Stimulated activated CD4-positive, alpha-beta T cell treated with anti-CD3 and anti-CD28 coated beads, Interleukin-2, amount 100 ng/mL, for 24 hours (primary cell): ENCODE measurements around the gene AP1B1.

ENCODE experiments used
- DNase-seq, 2 donors: peaks; one replicate each; pipeline ENCODE4 v3.0.0-alpha.2; 2020

AP1B1 gene

DNA sequence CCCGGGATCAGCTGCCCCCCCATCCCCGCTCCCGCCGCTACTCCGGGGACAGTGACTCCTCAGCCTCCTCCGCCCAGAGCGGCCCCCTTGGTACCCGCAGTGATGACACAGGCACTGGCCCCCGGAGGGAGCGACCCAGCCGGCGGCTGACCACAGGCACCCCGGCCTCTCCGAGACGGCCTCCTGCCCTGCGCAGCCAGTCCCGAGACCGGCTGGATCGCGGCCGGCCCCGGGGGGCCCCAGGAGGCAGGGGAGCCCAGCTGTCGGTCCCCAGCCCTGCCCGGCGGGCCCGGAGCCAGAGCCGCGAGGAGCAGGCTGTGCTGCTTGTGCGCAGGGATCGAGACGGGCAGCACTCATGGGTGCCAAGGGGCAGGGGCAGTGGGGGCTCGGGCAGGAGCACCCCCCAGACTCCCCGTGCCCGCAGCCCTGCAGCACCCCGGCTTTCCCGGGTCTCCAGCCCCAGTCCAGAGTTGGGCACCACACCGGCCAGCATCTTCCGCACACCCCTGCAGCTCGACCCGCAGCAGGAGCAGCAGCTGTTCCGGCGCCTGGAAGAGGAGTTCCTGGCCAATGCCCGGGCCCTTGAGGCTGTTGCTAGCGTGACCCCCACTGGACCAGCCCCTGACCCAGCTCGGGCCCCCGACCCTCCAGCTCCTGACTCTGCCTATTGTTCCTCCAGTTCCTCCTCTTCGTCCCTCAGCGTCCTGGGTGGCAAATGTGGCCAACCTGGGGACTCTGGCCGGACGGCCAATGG, 76.7 kb downstream of the AP1B1 start:
- DNase-seq = no peak

DNA sequence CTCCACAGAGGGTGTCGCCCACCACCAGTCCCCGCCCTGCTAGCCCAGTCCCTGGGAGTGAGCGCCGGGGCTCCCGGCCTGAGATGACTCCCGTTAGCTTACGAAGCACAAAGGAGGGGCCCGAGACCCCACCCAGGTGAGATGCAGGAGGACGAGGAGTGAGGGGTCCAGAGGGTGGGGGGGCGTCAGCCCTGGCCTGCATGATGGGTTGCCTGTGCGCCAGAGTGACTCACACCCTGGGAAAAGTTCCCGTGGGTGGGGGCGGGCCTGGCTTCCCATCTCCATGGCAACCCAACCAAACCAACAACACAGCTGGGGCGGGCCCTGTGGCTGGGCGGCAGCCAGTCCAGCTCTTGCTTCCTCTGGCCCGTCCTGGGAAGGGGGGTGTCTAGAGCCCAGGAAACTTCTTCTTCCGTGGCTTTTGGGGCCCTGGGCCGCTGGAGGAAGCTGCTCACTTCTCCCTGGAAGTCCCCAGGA, 77.5 kb downstream of the AP1B1 start:
- DNase-seq = peak; percentile 72 to 76

DNA sequence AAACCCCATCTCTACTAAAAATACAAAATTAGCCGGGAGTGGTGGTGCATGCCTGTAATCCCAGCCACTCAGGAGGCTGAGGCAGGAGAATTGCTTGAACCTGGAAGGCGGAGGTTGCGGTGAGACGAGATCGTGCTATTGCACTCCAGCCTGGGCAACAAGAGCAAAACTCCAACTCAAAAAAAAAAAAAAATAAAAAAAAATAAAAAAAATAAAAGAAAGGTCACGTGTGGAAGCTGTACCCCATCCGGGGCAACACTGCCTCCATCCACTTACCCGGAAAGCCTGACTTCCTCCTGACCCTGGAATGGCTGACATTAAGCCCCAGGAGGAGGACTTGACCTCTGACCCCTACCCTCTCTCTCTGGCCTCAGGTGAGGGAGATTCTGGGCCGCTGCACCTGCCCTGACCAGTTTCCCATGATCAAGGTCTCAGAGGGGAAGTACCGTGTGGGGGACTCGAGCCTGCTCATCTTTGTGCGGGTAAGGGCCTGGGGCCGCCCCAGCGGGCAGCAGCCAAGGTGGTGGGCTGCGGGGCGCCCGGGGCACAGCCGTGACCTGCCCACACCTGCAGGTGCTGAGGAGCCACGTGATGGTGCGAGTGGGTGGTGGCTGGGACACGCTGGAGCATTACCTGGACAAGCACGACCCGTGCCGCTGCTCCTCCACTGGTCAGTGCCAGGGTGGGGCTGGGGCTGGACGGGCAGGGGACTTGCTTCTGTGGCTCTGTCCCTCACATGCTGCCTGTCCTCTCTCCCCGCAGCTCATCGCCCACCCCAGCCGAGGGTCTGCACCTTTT, 78.1 kb downstream of the AP1B1 start:
- no peak for DNase-seq

DNA sequence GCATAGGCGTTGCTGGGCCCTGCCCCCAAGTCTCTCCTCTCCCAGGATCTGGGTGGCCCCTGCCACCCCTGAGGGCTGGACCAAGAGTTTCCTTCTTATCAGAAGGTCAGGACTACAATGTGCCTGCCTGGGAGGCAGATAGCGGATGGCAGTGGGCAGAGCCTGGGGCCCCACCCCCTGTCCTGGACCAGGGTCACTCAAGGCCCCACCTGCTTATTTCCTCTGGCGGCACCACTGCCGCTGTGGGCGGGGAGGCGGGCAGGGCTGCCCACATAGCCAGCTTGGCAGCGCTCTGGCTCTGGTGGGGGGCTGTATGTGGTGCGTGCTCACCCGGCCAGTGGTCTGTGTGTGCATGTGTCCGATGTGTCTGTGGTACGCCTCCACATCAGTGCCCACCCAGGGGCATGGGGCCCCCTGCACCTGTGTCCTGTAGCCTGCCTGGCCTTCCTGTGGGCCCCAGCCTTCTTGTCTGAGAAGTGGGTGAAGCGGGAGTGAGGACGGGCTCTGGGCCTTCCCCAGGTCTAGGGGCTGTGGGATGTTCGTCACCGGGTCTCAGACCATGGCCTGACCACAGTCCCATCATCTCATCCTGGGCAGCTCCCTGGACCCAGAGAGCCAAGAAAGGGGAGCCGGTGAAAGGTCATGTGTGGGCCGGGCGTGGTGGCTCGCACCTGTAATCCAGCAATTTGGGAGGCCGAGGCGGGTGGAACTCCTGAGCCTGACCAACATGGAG, 78.9 kb downstream of the AP1B1 start:
- DNase-seq = no peak

DNA sequence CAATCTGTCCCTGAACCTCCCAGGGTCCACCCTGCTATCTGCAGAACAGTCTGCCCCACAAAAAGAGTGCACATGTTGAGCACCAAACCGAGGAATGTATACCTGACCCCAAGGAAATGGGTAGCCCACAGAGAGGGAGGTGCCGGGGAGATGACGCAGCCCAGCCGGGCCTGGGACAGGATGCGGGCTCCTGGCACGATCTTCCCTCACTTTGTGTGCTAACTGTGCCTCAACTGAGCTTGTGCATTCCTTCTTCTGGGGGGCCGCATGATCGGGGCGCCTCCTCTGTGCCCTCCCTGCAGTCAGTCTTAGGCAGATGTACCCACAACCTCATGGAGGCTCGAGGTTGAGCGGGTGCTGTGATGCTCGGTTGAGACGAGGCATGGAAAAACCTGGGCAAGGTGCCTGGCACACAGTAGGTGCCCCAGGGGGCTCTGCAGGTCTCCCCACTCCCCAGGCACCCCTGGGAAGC, 79.5 kb downstream of the AP1B1 start:
- DNase-seq = peak in 1 of 2 donors; percentile 38

DNA sequence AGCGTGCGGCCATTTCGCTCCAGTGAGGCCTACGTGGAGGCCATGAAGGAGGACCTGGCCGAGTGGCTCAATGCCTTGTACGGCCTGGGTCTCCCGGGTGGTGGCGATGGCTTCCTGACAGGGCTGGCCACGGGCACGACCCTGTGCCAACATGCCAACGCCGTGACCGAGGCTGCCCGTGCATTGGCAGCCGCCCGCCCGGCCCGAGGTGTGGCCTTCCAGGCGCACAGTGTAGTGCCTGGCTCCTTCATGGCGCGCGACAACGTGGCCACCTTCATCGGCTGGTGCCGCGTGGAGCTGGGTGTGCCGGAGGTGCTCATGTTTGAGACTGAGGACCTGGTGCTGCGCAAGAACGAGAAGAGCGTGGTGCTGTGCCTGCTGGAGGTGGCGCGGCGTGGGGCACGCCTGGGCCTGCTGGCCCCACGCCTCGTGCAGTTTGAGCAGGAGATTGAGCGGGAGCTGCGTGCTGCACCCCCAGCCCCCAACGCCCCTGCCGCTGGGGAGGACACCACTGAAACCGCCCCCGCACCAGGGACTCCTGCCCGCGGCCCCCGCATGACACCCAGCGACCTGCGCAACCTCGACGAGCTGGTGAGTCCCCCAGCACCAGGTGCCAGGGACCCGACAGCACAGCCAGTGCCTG, 80.1 kb downstream of the AP1B1 start:
- no peak for DNase-seq

DNA sequence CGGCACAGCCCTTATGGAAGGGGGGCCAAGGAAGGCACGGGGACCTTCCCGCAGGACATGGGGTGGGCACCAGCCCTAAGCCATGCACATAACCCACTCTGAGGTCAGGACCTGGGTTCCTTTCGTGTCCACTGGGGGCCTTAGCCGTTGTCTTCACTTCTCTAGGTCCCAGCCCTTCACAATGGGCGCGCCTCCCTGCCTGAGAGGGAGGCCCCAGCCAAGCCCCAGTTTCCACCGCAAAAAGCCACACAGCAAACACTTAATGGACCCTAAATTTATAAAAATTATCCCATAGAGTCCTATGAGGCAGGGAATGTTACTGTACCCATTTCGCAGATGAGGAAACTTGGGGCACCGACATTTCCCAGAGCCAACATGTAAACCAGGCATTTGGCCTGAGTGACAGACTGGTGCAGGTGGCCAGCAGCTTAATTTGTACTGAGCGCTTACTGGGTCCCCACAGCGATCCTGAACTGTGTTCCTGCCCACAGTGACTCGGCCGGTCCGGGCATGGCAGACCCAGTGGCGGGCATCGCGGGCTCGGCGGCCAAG, 80.7 kb downstream of the AP1B1 start:
- no peak for DNase-seq

DNA sequence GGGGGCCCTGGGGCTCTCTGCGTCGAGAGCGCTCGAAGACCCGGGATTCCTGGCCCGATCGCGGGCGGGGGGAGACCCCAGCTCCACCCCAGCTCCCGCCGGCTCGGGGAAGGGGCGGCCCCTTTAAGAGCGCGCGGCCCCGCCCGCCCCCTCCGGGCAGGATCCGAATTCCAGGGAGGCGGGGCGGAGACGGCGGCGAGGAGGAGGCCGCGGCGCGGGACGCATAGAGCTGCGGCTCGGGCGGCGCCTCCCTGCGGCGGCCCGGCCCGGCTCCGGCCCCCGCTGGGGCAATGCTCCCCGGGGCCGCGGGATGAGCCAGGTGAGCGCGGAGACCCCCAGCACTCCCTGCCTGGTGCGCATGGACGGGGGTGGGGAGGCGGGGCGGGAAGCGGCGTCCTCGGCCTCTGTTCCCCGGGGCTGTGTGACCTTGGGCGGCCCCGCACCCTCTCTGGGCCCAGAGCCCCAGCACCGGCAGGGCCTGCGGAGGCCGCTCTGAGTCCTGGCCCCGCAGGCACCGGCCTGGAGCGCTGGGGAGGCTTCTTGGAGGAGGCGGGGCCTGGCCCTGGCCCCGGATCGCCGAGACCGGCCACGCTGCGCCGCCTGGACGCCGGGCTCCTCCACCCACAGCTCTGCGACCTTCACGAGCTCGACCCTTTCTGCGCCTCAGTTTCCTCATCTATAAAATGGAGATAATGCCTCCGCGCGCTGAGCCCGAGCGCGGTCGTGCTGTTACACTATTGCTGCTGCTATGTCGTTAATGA, 81.4 kb downstream of the AP1B1 start:
- peak; percentile 44 to 62 for DNase-seq

DNA sequence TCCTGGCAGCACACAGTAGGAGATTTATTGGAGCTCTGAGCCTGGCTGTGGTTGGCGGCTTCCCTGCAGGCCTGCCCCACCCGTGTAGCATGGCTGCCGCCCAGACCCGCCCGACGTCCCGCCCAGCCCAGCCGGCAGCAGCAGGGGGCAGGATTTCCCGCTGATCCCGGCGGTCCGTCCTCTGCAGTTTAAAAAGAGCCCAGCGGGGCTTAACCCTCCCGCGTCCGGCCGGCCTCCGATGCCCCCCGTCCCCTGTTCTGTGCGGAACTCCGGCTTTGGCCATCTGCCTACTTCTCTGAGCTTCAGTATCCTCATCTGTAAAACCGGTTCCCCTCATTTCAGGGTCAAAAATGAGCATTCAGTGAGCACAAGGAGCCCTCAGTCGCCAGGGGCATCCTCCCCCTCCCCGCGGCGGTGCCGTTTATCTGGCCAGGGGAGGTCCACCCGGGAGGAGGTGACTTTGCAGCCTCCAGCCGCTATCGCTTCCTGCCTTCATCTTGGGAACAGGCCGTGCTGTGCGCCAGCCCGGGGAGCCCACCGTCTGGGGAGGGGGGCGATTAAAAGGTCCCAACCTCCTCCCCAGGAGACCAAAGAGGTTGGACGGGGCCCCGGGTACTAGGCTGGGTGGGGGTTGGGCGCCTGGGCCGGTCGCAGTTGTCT, 82.1 kb downstream of the AP1B1 start, which contains the start of gene GAS2L1:
GAS2L1 (plus strand) TSS at position 476 of the 660 bp plus-strand sequence. CDS start 1,456 bp downstream, outside the sequence.
- DNase-seq = peak; percentile 44 to 65

DNA sequence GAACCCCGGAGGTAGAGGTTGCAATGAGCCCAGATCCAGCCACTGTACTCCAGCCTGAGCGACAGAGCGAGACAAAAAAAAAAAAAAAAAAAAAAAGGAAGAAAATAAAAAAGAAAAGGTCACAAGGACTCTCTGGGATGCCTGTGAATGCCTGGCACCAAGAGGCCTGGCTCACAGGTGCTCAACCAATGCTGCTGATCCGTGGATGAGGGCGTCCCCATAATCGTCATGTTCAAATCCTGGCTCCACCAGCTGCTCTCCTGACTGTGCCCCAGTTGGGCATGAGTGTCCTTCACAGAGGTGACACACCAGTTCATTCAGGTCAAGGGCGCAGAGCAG, 82.6 kb downstream of the AP1B1 start:
- DNase-seq = no peak

DNA sequence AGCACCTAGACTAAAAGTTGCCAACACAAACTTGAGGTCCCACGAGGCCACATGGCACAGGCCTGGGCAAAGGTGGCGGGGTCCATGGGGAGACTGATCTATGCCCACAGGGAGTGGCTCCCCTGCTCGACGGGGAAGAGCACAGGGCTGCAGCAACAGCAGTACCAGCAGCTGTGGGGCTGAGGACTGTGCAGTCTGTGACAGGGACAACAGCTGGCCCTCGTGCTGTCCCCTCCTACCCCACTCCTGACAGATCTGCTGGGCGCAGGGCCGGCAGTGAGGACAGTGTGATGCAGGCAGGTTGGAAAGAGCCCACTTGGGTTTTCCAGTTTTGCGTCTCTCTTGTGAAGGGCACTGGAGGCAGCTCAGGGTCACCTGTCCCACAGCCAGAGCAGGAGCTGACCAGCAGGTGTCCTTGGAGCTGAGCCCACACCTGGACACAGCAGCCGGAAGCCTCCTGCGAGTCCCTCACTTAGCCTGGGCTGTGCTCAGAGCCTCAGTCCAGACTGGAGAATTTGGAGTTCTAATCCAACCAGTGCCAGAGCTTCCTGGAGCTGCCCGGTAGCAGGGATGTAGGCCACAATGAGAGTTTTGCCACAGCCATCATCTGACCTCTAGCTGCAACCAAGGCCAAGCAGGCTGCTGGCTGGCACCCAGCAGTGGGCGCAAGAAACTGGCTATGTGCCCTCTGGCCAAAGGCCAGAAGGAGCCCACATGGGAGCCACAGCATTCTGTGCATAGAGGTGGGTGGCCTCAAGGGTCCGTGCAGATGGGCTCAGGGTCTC, 85.5 kb downstream of the AP1B1 start:
- no peak for DNase-seq

DNA sequence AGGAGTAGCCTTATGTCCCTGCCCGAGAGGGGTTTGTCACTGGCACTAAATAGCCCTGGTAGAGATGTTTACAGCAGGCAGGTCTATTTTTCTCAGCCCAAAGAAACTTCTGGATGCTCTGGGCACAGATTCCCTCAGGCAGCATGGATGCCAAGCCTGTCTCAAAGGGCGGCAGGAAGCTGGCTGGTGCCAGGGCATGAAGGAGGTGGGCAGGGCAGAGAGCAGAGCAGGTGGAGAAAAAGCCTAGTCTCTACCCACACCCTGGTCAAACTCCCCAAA, 86.0 kb downstream of the AP1B1 start:
- DNase-seq = no peak

DNA sequence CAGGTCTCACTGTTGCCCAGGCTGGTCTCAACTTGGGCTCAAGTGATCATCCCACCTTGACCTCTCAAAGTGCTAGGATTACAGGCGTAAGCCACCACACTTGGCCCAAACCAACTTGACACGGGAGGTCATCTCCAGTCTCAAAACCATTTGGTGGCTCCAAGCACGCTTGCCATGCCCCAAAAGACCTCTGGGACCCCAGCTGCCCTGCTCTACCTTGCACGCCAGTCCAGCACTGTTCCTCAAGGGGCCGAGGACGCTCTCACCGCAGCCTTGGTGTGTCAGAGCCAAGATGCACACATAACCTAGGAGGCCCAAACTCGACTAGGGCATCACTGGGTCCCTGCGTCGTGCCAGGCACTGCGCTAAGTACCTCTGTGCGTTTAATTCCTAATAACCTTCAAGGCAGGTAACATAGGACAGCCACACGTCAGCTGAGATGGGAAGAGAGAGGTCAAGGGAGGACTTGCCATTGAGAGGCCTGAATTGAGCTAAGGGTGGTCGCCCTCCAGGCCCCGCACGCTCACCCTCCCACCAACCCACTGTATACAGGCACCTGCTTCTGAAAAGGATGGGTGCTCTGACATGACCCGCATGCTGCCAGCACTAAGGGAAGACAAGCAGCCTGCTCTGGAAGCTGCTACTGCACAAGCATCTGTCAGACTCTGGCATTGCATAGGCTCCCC, 86.5 kb downstream of the AP1B1 start:
- DNase-seq = no peak

DNA sequence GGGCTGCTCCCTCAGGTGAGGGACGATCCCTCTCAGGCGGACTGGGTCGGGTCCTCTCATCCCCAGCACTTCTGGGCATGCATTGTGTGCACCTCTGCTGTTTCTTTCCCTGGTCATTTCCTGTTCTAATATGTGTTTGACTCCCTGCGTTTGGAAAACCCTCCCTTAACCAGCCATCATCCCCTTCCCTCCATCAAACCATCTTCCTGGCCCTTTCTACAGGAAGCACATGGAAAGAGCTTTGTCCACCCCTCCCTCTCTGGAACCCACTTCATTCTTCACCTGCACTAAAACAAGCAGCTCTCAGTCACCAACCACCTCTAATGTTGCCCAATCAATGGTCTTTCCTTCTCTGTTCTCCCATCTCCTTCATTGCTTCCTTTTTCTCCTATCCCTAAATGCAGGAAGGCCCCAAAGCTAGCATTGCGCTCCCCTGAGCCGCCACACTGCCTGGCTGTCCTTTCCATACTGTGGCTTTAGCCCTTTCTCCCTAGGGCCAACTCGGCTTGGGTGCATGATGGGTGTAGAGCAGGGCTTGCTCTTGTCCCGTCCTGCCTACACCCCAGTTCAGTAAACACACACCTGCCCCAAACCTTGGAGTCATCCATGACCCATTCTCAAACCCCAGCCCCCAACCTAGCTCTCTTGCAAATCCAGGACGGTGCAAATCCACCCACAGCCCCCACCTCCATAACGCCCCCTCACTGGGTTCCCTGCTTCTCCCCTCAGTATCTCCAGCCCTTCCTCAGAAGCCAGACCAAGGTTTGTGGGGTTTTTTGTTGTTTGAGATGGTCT, 87.4 kb downstream of the AP1B1 start:
- no peak for DNase-seq

DNA sequence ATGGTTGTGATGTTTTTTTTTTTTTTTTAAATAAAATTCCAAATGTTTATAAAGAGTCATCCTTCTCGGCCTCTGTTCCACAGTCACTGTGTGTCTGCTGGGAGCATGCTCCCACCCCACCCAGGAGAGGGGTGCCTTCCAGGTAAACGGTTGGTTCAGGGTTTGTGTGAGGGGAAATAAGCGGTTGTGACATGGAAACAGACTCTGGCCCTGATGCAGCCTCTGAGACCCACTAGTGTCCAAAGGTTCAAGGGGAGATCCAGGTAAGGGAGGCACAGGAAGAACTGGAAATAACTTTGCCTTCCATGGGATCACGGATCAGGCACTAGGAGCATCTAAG, 87.9 kb downstream of the AP1B1 start:
- no peak for DNase-seq

DNA sequence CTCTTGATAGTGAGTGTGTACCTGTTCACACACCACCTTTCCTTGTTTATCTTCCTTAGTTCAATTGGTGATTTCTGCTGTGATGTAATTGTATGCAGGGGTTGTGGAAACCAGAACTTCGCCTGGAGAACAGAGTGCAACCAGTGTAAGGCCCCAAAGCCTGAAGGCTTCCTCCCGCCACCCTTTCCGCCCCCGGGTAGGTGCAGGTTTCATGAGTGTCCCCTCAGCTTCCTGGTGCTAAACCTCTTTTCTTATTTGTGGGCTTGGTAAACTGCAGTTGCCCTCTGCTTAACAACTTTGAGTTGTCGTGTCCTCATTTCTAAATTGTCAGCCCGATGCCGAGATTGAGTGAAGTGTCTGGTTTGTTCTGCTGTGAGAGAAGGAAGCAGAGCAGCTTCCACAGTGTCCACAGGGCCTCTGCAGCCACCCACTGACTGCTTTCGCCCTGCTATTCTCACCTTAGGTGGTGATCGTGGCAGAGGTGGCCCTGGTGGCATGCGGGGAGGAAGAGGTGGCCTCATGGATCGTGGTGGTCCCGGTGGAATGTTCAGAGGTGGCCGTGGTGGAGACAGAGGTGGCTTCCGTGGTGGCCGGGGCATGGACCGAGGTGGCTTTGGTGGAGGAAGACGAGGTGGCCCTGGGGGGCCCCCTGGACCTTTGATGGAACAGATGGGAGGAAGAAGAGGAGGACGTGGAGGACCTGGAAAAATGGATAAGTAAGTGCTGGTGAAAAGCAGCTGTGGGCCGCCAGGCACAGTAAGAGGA, 89.1 kb downstream of the AP1B1 start:
- no peak for DNase-seq

DNA sequence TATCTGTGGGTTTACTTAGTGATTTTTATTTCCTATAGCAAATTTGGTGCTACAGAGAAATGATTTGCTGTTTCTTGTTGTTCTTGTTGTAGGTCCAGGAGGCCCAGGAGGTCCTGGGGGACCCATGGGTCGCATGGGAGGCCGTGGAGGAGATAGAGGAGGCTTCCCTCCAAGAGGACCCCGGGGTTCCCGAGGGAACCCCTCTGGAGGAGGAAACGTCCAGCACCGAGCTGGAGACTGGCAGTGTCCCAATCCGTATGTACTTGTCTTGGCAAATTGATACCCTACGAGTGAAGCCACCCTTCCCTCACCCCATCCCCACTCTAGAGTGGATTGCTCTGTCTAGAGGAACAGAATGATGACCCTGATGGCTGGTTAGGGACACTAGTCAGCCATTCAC, 89.7 kb downstream of the AP1B1 start:
- no peak for DNase-seq

DNA sequence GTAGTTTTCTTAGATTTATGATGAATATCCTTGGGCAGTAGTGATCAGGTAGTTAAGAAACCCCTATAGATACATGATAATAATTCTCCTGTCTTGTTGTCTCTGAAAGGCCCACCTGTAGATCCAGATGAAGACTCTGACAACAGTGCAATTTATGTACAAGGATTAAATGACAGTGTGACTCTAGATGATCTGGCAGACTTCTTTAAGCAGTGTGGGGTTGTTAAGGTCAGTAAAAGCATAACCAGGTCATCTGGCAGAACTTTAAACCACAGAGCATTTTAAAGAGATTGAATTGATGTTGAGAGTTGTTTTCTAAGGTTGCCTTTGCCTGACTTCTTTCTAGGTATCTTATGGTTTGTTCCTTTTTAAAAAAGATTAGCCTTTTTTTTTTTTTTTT, 96.0 kb downstream of the AP1B1 start:
- no peak for DNase-seq
